Right lobe of liver (tissue), 4 donors: Measurements from ENCODE around the gene IGF2R.

Experiments
- POLR2A ChIP-seq: fragments of 450-650 bp; IDR thresholded peaks from one replicate; pipeline ENCODE4 v1.6.1; 2017; ENCODE audit warnings: antibody characterized with exemption, mild to moderate bottlenecking
- TF ChIP-seq, protein P1 (sequence below), 4 donors: fragments of 200-600 bp in 3 of 4; fragments of 450-650 bp in 1 of 4; IDR thresholded peaks; one replicate each; pipeline versions ENCODE4 v1.5.1 to v1.8.0; 2016 to 2022; ENCODE audit warnings: antibody characterized with exemption in 4 of 4, mild to moderate bottlenecking in 2 of 4
- donor health status: DM: no; HTN: no; CAD: no.
- donor health status: DM: no; HTN: no; CAD: no.
- donor health status: DM: no; HTN: yes; CAD: no.

DNA sequence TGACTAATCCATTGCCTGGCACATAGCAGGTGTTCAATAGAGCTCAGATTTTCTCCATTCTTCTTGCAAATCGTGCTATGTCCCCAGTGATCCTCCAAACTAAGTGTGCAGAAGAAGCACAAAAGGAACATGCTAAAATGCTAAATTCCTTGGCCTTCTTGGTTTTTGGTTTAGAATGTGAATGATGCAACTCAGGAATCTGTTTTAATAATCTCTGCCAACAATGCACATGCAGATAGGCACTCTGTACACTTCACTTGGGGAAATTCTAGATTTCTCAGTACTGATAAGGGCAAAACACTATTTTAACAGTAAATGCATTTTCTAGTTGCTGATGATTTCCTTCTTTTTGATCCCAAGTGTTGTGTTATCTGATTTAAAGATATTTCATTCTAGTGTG lies 188.0 kb downstream of the IGF2R start:
- TF ChIP-seq POLR2A: no peak
- TF ChIP-seq, protein P1, sequence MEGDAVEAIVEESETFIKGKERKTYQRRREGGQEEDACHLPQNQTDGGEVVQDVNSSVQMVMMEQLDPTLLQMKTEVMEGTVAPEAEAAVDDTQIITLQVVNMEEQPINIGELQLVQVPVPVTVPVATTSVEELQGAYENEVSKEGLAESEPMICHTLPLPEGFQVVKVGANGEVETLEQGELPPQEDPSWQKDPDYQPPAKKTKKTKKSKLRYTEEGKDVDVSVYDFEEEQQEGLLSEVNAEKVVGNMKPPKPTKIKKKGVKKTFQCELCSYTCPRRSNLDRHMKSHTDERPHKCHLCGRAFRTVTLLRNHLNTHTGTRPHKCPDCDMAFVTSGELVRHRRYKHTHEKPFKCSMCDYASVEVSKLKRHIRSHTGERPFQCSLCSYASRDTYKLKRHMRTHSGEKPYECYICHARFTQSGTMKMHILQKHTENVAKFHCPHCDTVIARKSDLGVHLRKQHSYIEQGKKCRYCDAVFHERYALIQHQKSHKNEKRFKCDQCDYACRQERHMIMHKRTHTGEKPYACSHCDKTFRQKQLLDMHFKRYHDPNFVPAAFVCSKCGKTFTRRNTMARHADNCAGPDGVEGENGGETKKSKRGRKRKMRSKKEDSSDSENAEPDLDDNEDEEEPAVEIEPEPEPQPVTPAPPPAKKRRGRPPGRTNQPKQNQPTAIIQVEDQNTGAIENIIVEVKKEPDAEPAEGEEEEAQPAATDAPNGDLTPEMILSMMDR (IDR thresholded peaks at IDR 0.05): no peak
